Stimulated activated CD4-positive, alpha-beta T cell treated with anti-CD3 and anti-CD28 coated beads, Interleukin-4, amount 100 ng/mL, for 1 hour (primary cell): ENCODE results near the gene WDR62.

Experiments
- DNase-seq: peaks from one replicate; pipeline ENCODE4 v3.0.0-alpha.2; 2020

WDR62 gene

GRCh38 chr19:36142496-36142895 is 87.8 kb downstream of the WDR62 start:
- DNase-seq, result no peak

GRCh38 chr19:36144624-36145023 is 89.9 kb downstream of the WDR62 start:
- DNase-seq, result no peak

GRCh38 chr19:36149673-36150406 is 95.1 kb downstream of the WDR62 start:
- DNase-seq, result no peak

GRCh38 chr19:36150586-36150985 is 95.9 kb downstream of the WDR62 start:
- no peak for DNase-seq

GRCh38 chr19:36151144-36152018 is 96.7 kb downstream of the WDR62 start:
- DNase-seq, result no peak

GRCh38 chr19:36152019-36152351 is 97.3 kb downstream of the WDR62 start:
- no peak for DNase-seq

GRCh38 chr19:36152352-36153091 is 97.8 kb downstream of the WDR62 start, which contains the start of gene COX7A1:
Gene COX7A1, minus strand, starts transcription at chr19:36152447. Its CDS starts 40 bp downstream, at chr19:36152407.
- DNase-seq, result no peak

- DNase-seq, result no peak
These were observed 98.4 kb downstream of the WDR62 start for GRCh38 chr19:36153126-36153525.
